NCI-H2171 treated with DMSO at 0.1 percent for 48 hours (cell line): ENCODE results near the gene MCF2L2.

Source experiments
- DNase-seq: peaks from one replicate; lab custom pipeline; 2025; lab: John Stamatoyannopoulos, UW

MCF2L2 gene

DNA sequence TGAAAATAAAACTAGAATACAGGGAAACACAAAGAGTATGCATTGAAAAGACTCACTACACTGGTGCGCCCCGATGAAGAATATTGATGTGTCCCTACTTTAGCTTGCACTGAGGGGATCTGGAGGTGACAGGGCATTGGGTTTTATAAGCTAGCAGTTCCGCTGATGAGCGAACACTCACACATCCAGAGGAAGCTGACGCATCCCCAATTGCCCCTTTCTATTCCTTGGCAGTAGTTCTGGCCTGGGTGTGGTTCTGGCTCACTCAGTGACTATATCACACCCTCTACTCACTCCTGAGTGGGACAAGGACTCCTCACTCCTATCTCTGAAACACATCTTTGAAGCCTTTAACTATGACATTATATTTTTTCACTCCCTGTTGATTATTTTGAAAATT is 104.3 kb downstream of the MCF2L2 start:
- no peak for DNase-seq

DNA sequence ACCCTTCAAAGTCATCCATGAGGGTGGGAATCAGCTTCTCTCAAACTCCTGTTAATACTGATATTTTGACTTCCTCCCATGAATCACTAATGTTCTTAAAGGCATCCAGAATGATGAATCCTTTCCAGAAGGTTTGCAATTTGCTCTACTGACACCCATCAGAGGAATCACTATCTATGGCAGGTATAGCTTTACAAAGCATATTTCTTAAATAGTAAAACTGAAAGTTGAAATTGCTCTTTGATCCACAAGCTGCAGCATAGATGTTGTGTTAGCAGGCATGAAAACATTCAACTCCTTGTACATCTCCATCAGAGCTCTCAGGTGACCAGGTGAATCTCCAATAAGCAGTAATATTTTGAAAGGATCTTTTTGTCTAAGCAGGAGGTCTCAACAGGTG is 109.0 kb downstream of the MCF2L2 start:
- no peak for DNase-seq

DNA sequence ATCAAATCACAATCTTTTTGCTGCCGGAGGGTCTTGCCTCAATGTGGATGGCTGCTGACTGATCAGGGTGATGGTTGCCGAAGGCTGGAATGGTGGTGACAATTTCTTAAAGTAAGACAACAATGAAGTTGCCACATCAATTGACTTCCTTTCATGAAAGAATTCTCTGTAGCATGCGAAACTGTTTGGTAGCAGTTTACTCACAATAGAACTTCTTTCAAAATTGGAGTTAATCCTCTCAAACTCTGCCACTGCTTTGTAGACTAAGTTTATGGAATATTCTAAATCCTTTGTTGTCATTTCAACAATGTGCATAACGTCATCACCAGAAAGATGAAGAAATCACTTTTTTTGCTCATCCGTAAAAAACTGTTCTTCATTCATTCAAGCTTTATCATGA is 109.5 kb downstream of the MCF2L2 start:
- no peak for DNase-seq

DNA sequence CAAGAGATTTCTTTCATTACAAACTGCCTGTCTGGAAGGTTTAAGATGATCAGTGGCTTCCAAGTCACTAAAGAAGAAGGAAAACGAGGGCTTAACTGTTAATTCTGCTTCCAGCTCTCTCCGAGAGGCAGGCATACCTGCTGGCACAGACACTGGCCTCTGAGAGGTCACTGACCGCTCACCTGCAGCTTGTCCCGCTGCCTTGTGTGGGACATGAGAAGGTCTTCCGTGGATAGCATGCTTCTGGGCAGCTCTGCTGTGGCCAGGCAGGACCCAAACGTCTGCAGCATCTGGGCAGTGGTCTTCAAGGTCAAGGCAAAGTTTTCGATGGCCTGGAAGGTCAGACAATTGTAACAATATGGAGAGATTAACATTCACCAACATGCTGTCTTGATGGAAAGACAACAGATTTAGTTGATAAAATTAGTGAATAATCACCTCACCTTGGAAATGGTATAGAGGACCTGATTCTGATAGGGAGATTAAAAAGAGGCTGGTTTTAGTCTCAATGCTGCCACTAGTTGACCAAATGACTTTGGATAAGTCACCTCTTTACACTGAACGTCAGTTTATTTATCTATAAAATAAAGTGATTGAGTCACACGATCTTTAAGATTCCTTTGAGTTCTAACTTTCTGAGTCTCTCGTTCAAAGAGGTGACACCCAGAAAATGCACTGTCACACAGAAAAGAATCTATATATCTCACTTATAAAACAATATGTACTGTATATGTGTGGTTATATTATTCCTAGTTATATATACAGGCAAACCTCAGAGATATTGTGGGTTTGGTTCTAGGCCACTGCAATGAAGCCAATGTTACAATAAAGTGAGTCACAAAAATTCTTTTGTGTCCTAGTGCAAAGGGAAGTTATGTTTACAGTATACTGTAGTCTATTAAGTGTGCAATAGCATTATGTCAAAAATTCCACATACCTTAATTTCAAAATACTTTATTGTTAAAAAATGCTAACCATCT is 110.2 kb downstream of the MCF2L2 start:
- DNase-seq: no peak

DNA sequence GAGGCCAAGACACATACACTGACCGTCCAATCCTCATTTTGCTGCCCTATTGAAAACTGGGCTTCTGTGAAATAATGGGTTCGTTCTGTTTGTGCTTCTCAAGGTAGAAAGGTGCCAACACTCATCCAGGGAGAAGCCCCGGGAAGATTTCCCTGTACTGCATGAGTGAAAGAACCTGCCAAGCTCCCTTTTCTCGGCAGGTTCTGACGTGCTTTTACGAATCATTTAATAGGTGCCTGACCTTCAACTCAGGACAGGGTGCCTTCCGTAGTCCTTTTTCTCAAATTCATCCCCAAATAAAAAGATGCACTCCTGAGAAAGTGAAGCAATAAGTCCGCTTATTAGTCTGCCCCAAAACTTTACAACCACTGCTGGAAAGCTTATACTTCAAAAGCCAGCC is 111.1 kb downstream of the MCF2L2 start:
- no peak for DNase-seq

DNA sequence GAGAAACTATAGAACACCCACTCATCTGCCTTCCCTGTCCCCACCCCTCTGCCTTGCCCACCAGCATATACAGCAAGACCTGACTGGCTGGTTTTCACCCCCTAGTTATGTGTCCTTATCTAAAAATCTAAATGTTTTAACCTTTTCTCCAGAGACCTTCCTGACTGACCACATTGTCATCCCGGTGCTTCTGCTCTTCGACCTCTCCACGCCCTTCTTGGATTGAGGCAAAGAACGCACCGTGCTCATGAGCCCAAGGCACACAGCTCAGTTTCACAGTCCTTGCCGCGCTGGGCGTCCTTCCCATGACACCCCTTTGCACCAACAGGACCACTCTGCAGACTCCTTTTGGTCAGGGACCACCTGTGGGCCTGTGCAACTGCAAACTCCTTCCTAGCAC is 112.7 kb downstream of the MCF2L2 start:
- DNase-seq: no peak

DNA sequence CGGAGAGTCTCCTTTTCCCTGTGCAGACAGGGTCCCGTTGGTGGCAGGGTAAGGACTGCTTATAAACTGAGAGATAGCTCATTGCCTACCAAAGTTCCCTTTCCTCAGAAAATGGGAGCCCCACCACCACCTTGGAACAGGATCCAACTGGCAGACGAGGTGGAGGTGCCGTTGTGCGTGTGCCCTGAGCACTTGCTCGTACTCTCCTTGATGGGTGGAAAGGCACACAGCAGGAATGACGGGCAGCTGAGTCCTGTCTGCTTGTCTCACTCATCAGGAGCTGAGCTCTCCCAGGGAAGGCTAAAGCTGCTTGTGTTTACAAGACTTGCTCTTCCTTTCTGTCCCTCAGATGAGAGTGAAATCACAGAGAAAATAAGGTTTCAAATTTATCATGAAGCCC is 114.7 kb downstream of the MCF2L2 start:
- no peak for DNase-seq

DNA sequence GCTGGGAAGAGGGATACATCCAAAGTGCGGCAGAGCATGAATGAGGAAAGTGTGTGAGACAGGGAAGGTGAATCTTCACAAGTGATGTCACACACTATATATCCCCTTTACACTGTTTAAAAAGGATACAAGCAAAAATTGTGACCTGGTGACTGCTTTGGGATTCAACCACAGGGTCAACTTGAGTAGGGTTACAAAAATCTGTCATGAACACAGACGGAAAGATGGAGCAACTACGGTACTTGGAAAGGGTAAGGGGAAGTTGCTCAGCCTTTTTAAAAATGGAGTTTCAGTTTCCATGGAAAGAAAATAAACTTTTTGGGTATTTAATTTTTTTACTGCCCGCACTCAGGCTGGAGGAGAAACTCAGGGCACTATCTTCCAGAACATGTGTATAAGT is 115.1 kb downstream of the MCF2L2 start:
- no peak for DNase-seq

DNA sequence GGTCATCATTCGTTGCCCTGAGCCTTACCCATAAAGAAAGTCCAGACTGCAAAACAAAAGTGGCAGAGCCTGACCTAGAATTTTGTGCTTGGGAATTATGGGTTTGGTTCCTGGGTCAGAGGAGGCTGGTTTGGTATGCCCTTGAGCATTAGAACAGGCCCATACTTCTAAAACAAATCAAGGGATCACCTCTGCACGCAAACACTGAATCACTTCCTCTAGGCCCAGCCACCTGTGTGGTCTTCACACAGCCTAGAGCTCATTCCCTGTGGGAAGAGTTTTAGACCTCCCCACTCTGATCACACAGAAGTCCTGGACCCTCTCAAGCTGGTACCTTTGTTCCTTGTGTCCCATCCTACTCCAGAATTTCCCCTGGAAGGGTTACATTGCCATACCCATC is 116.0 kb downstream of the MCF2L2 start:
- DNase-seq: no peak

DNA sequence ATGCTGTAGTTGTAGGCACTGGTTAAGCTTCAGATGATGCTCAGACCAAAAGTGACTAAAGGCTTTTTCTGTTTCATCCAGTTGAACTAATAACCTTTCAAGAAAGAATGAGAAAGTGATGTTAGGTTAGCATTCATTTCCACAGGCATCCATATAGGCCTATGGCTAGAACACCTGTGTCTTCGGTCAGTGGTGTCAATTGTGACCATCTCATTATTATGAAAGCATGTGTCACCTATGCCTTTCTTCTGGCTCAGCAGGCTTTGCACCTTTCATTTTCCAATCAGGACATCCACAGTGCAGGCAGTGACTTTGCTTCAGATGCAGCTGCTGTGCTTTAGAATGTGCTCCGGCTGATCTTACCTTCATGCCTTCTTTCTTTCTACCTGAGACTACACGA is 117.5 kb downstream of the MCF2L2 start:
- DNase-seq: no peak

DNA sequence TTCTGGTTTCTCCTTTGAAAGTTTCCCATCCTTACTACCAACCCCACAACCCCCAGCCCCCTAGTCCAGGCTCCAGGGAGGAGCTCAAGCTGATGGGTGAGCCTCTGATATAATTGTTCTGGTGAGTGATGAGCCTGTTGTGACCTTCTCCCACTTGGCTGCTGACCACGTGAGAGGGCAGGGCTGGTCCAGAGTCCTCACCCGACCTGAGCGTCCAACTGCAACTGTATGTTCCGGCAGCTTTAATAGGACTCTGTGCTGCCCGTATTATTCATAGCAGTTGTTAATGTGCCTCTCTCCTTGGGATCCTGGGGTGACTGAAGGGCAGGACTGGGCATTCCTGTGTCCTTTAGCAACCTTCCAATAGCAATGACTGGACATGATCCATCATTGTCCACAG is 119.1 kb downstream of the MCF2L2 start:
- DNase-seq: no peak

DNA sequence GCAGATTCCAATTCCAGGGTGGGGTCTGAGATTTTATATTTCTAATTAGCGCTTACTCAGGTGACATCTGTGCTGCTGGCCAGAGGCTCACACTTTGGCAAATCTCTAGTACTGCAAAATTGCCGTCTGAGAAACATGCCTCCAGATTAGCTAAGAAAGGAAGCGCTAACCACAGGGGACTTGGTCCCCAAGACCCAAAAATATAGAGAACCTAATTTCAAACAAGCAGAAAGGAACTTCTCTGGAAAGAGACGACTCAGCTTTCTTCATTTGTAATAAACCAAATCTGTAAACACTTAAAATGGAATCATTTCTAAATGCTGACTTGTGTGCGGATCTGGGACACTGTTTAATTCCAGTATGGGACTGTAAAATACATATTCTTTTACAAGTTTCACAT is 119.7 kb downstream of the MCF2L2 start:
- DNase-seq: no peak

DNA sequence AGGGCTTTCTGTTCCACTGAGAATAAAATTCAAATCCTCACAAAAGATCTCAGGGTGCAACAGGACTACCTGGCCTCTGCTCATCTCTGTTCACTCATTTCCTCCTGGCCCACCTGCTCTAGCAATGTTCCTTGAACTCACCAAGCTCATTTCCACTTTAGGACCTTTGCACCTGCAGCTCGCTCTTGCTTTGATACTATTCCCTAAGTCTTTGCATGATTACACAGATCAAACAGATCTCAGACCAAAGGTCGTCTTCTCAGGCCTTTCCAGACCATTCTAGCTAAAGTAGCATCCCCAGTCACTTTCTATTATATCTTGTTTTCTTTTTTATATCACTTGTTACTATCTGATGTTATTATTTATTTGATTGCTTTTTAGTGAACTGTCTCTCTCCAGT is 120.7 kb downstream of the MCF2L2 start:
- DNase-seq: no peak

DNA sequence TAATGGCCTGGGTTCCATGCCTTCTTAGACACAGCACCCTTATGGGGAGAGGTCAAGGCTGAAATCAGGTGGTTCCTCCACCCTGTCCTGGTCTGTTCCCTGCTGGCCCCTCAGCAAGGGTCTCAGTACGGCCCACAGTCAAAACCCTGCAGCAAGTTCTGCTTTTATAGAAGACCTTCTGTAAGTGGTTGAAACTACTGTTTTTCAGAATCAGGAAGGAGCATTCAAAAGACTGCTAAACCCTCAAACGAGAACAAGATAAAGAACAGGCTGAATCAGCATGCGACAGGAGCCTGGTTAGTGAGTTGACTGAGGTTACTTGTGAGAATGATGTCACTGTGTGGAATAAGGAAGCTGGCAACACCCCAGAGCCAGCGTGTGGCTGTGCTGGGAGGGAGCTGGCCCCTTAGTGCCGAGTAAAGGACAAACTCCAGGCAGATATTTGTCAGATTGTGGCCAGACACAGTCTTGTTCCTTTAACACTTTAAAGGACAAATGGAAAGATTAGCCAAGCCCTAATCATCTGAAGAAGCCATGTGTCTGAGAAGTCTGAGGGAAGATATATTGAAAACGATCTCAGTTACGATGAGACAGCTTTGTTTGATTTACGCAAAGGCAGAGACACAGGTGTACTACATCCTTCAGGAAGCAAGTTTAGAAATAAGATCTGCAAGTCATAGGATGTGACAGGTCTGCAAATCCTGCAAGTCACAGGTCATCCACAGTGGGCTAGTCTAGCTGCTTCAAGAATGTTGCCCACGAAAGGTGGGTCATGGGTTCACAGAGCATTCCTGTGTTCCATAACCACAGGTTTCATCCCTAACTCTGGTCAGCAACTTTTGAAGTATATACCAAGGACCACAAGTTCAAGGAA is 121.4 kb downstream of the MCF2L2 start:
- no peak for DNase-seq

DNA sequence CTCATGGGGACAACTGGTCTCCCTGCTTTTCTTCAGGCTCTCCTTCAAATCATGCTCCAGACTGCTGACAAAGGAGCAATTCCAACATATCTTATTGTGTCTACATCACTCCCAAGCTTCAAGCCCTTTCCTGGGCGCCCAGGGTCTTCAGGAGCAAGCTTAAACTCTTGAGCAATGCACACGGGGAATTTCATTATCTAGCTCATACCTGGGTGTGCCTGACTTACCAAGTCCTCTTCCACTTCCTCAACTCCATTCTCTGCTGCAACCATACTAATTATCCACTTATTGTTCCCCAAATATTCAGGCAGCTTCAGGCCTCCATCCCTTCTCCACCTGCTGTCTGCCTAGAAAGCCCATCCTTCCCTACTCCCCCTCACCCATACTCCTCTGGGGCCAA is 124.7 kb downstream of the MCF2L2 start:
- no peak for DNase-seq

DNA sequence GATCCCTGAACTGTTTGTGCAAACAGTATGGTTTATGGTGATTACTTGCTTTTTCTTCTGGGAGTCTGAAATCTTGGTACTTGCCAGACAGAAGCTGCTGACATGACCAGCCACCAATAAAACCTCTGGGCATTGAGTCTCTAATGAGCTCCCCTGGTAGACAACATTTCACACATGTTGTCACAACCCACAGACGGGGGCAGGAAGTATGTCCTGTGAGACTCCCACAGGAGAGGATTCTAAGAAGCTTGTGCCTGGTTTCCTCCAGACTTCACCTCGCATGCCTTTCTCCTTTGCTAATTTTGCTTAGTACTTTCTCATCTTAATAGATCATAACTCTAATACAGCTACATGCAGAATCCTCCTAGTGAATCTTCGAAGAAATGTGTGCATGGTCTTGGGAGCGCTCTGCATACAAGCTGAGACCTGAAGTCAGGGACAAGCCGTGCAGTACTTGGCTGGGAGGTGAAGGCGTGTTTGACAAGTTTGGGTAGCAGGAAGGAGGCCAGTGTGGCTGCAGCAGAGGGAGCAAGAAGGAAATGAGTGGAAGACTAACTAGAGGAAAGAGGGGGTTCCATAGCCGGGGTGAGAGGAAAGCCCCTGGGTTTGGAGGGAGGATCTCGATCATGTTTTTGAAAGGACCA is 126.4 kb downstream of the MCF2L2 start:
- no peak for DNase-seq

DNA sequence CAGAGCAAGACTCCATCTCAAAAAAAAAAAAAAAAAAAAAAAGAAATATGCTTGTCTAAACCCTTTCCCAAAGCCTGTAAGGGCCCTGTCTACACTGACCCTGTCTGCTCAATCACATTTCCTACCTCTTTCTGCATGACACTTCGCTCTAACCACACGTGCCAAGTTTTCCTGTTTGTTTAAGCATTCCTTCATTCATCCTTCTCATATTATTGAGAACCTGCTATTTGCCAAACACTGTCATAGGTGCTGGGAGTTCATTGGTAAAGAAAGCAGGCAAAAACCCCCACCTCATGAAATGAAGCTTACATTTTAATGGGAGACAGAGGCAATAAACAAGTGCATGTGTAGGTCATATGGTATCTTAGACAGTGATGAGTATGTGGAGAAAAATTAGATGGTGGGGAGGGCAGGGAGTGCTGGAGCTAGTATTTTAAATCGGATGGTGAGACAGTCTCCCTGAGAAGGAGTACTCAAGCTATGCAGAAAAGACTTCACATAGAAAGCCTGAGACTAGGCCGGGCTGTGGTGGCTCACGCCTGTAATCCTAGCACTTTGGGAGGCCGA is 127.3 kb downstream of the MCF2L2 start:
- no peak for DNase-seq

DNA sequence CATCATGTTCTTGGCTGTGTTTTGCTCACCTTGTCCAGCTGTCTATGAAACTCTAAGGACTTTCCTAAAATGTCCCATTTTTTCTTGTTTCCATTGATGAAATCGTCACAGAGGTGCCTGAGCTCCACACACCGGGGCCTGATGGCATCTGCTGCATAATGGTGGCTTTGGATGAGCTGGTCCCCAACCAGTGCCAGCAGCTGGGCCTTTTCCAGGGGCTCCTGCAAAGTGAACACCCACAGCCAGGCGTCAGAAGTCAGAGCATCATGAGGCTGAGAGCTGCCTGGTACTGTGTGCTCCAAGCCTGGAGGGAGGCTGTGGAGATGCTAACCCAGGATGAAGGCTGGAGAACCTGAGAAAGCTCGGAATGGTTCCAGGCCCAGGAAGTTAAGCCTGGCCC is 128.4 kb downstream of the MCF2L2 start:
- DNase-seq: no peak

DNA sequence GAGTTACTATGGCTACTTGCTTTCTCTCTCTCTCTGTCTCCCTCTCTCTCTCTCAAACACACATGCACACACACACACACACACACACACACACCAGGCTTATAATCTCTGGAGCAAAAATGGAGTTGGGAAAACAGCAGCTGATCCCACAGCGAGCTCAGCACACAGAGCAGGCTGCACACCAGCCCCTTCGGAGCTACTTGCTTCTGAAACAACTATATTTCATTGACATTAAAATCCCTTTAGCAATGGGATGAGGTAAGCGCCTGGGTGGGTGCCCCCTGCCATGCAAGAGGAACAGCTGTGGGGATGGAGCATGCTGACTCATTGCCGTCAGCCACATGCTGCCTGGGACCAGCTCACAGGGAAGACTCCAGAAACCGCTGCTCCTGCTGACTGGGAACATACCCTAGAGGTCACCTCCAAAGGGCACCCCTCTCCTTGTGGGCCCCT is 129.7 kb downstream of the MCF2L2 start:
- DNase-seq: peak; percentile 83

DNA sequence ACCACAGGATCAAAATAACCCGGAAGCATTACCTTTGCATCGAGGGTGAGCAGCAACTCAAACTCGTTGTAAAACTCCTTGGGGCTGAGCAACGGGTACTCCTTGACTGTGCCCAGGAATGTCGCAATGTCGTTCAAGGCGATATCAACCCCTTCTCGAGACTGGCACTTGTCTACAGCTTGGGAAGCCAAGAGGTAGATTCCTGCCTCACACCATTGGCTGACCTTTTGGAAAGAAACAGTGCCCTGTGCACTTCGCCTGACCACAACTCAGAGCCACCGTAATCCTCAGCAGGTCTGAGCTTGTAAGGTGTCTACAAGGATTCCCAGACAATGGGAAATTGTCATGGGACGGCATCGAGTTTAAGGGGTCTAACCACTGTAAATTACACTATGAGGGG is 131.5 kb downstream of the MCF2L2 start:
- DNase-seq: no peak

DNA sequence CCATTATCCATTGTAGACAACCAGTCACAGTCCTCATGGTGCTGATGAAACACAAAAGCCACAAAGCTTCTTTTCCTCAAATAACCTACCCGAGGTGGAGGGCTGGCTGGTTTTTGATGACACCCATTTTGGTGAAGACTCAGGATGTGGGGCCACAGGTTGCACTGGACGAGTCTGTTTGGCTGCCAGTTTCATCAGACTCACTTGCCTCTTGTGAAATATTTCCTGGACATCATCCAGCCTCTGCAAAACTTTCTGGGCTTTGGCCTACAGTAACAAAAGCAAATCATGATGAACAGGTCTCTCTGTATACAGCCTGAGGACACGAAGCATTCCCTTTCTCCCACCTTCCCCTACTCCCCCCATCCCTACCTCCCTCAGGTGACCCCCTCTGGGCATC is 133.2 kb downstream of the MCF2L2 start:
- DNase-seq: no peak

DNA sequence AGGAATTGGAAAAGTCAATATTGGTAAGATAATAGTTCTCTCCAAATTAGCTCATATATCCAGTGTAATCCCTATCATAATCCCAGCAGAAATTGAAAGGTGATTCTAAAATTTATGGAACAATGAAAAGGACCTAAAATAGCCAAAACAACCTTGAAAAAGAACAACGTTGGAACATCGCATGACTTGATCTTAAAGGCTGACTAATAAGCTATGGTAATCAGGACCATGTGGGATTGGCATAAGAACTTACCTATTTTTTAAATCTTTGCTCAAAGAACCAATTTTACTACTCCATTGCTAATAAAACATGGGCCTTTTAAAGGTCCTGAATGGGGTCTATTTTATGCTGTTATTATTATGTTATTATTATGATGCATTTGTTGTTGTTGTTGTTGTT is 134.5 kb downstream of the MCF2L2 start:
- no peak for DNase-seq
